ENCODE data around the gene WAPL. TPM values are rescaled to one million over a fixed set of nuclear protein-coding genes. Genes with fewer than 3 reads are reported as not detected.

Gene WAPL
- polyA plus RNA-seq, 3 donors, result 17.8 to 26.5 (median 18.3) TPM

- Histone ChIP-seq H3K9me3 (replicated peaks in 1 of 2; ENCODE audit: control insufficient read depth in 1 of 2, insufficient read depth in 1 of 2, low read length in 2 of 2) (no peaks in the 10 kb centered on the region), H3K36me3 (replicated peaks in 1 of 2; ENCODE audit: control insufficient read depth in 1 of 2, insufficient read depth in 2 of 2, low read length in 2 of 2) (no peaks in the 10 kb centered on the region), H3K9ac (ENCODE audit: insufficient read depth, low read length, poor library complexity, severe bottlenecking) (no peak overlapping the region), H3K4me1 (ENCODE audit: control insufficient read depth in 1 of 2, insufficient read depth in 2 of 2, low read length in 2 of 2) (peaks cover 3 to 9% of the 10 kb centered on the region in 2 donors), H4K20me1 (ENCODE audit: insufficient read depth, low read length) (no peaks in the 10 kb centered on the region), H2AFZ (ENCODE audit: insufficient read depth, low read depth, low read length, poor library complexity, severe bottlenecking) (no peak overlapping the region), H3K4me3 (replicated peaks in 1 of 3; ENCODE audit: low read depth in 2 of 3, low read length in 3 of 3) (no peak overlapping the region), H3K27ac (ENCODE audit: low read depth in 1 of 2, low read length in 2 of 2) (no peak overlapping the region), H3K27me3 (ENCODE audit: control insufficient read depth in 2 of 2, insufficient read depth in 2 of 2, low read length in 2 of 2) (no peaks in the 10 kb centered on the region), H3K79me2 (ENCODE audit: insufficient read depth, low read length) (no peaks in the 10 kb centered on the region), H3K4me2 (replicated peaks; ENCODE audit: extremely low read depth, low read length, poor library complexity, severe bottlenecking) (no peak overlapping the region)
- intact Hi-C loops (cut with micrococcal nuclease), result no loop called here
- Mint-ChIP-seq H3K4me3 (no peak overlapping the region), H3K36me3 (no peaks in the 10 kb centered on the region), H3K9me3 (peaks cover 0 to 5% (median 2%) of the 10 kb centered on the region in 7 donors), H3K27me3 (ENCODE audit: low read depth in 3 of 3) (peaks cover 0 to 2% (median 1%) of the 10 kb centered on the region in 3 donors), H3K4me1 (peaks cover 12% of the 10 kb centered on the region), H3K27ac (peak overlapping the region in 1 of 7 donors; percentile 57)
- no peak for DNase-seq
- no peak for TF ChIP-seq CTCF (IDR thresholded peaks at IDR 0.05)
- 86% methylated on average over 2 of the region's 3 CpGs for WGBS (ENCODE audit: insufficient coverage)
Measured at GRCh38 chr10:86556532-86556931, 34.9 kb upstream of the WAPL start.

- Histone ChIP-seq H4K20me1 (ENCODE audit: insufficient read depth, low read length) (no peaks in the 10 kb centered on the region), H3K27ac (ENCODE audit: low read depth in 1 of 2, low read length in 2 of 2) (no peak overlapping the region), H3K9me3 (replicated peaks in 1 of 2; ENCODE audit: control insufficient read depth in 1 of 2, insufficient read depth in 1 of 2, low read length in 2 of 2) (no peaks in the 10 kb centered on the region), H3K4me1 (ENCODE audit: control insufficient read depth in 1 of 2, insufficient read depth in 2 of 2, low read length in 2 of 2) (peaks cover 3 to 9% of the 10 kb centered on the region in 2 donors), H3K4me3 (replicated peaks in 1 of 3; ENCODE audit: low read depth in 2 of 3, low read length in 3 of 3) (no peak overlapping the region), H3K27me3 (ENCODE audit: control insufficient read depth in 2 of 2, insufficient read depth in 2 of 2, low read length in 2 of 2) (no peaks in the 10 kb centered on the region), H2AFZ (ENCODE audit: insufficient read depth, low read depth, low read length, poor library complexity, severe bottlenecking) (no peak overlapping the region), H3K4me2 (replicated peaks; ENCODE audit: extremely low read depth, low read length, poor library complexity, severe bottlenecking) (no peak overlapping the region), H3K9ac (ENCODE audit: insufficient read depth, low read length, poor library complexity, severe bottlenecking) (no peak overlapping the region), H3K36me3 (replicated peaks in 1 of 2; ENCODE audit: control insufficient read depth in 1 of 2, insufficient read depth in 2 of 2, low read length in 2 of 2) (no peaks in the 10 kb centered on the region), H3K79me2 (ENCODE audit: insufficient read depth, low read length) (no peaks in the 10 kb centered on the region)
- Mint-ChIP-seq H3K4me3 (no peak overlapping the region), H3K27me3 (ENCODE audit: low read depth in 3 of 3) (peaks cover 0 to 7% (median 2%) of the 10 kb centered on the region in 3 donors), H3K4me1 (peaks cover 10% of the 10 kb centered on the region), H3K9me3 (peaks cover 0 to 16% (median 2%) of the 10 kb centered on the region in 7 donors), H3K36me3 (no peaks in the 10 kb centered on the region), H3K27ac (no peak overlapping the region)
- WGBS (ENCODE audit: insufficient coverage), result 81% methylated on average over 3 of the region's 4 CpGs
- no peak for DNase-seq
- intact Hi-C loops (cut with micrococcal nuclease), result no loop called here
- TF ChIP-seq CTCF (IDR thresholded peaks at IDR 0.05), result no peak
Measured at GRCh38 chr10:86553639-86554038, 32.0 kb upstream of the WAPL start.

All from CD14-positive monocyte (primary cell).